Activated CD8-positive, alpha-beta T cell treated with anti-CD3 and anti-CD28 coated beads for 36 hours (primary cell): ENCODE measurements around the gene LCAT. TPM values are rescaled to one million over a fixed set of nuclear protein-coding genes. Genes with fewer than 3 reads are reported as not detected.

Experiments used
- ATAC-seq: fragments of 200-7000 bp; cut with Tn5 transposase; one replicate; pipeline ENCODE4 v1.10.0; 2021; ENCODE audit warnings: mild to moderate bottlenecking, moderate library complexity
- CTCF ChIA-PET: fragments of 350-600 bp; sonication (Branson Sonifier 250); formaldehyde crosslinking; loops from one replicate; lab custom pipeline; 2021; ENCODE audit warnings: antibody characterized with exemption; lab: Charles Lee
- POLR2A ChIA-PET: fragments of 350-600 bp; sonication (Branson Sonifier 250); formaldehyde crosslinking; loops from one replicate; lab custom pipeline; 2021; ENCODE audit warnings: antibody characterized with exemption; lab: Charles Lee
- DNase-seq: peaks from one replicate; pipeline ENCODE4 v3.0.0-alpha.2; 2020
- H3K27ac Mint-ChIP-seq: one replicate; pipeline ENCODE4 v1.8.0; 2021; ENCODE audit warnings: mild to moderate bottlenecking, mixed read lengths
- H3K27me3 Mint-ChIP-seq: one replicate; pipeline ENCODE4 v1.8.0; 2021; ENCODE audit warnings: mixed read lengths
- H3K36me3 Mint-ChIP-seq: one replicate; pipeline ENCODE4 v1.8.0; 2021; ENCODE audit warnings: low read depth, mixed read lengths
- H3K4me1 Mint-ChIP-seq: one replicate; pipeline ENCODE4 v1.8.0; 2021; ENCODE audit warnings: low read depth, mixed read lengths
- H3K4me3 Mint-ChIP-seq: one replicate; pipeline ENCODE4 v1.8.0; 2021; ENCODE audit warnings: mild to moderate bottlenecking, moderate library complexity, mixed read lengths
- H3K9me3 Mint-ChIP-seq: one replicate; pipeline ENCODE4 v1.8.0; 2021; ENCODE audit warnings: mixed read lengths
- CTCF ChIP-seq: fragments of 200-600 bp; IDR thresholded peaks from one replicate; pipeline ENCODE4 v1.8.0; 2022; ENCODE audit warnings: antibody characterized with exemption, mild to moderate bottlenecking
- intact Hi-C: fragments of 100-400 bp; cut with micrococcal nuclease; formaldehyde crosslinking; loops from one replicate; pipeline ENCODE4 v1.10.0; 2022
- total RNA-seq, 2 experiments: library from RNA; stranded (reverse); gene quantifications; one replicate each; pipeline ENCODE4 v1.2.3, GENCODE V29; 2021

Gene LCAT
- total RNA-seq, 2 experiments from 2014 or later = 10.6 to 14.3 TPM

- DNase-seq = no peak
- Mint-ChIP-seq H3K9me3 (no peaks in the 10 kb centered on the region), H3K36me3 (peaks cover 31% of the 10 kb centered on the region), H3K27ac (no peak overlapping the region), H3K27me3 (no peaks in the 10 kb centered on the region), H3K4me1 (peaks cover 18% of the 10 kb centered on the region), H3K4me3 (no peak overlapping the region)
- ATAC-seq = no peak
- CTCF ChIA-PET = interaction anchor here (1.1 to 5.3 kb wide), 4 partner anchors 10 to 115 kb away, joined by 3 to 32 read pairs (median 16); partner anchors contain the start of genes NRN1L and PSKH1
- POLR2A ChIA-PET = interaction anchor here (0.6 to 1.5 kb wide), 6 partner anchors 8 to 88 kb away, joined by 3 to 6 read pairs (median 3); no protein-coding TSS in a partner anchor
- no peak for TF ChIP-seq CTCF
- intact Hi-C loops = loop anchor here (10.0 kb wide), 1 partner anchor 266 kb away; the partner anchor contains the start of genes ACD, C16orf86, ENKD1 and PARD6A
Measured at GRCh38 chr16:67930678-67931211, 13.2 kb downstream of the LCAT start.

- intact Hi-C loops = loop anchor here (10.0 kb wide), 1 partner anchor 265 kb away; the partner anchor contains the start of genes ACD, C16orf86, ENKD1 and PARD6A
- H3K4me3 Mint-ChIP-seq = no peak overlapping the region
- CTCF ChIA-PET = interaction anchor here (1.1 to 5.3 kb wide), 4 partner anchors 11 to 114 kb away, joined by 3 to 32 read pairs (median 16); partner anchors contain the start of gene NRN1L
- peaks cover 26% of the 10 kb centered on the region for H3K36me3 Mint-ChIP-seq
- H3K4me1 Mint-ChIP-seq = peaks cover 15% of the 10 kb centered on the region
- ATAC-seq (no peak), DNase-seq (no peak)
- no peak overlapping the region for H3K27ac Mint-ChIP-seq
- H3K27me3 Mint-ChIP-seq = no peaks in the 10 kb centered on the region
- POLR2A ChIA-PET = interaction anchor here (0.6 to 1.5 kb wide), 5 partner anchors 10 to 87 kb away, joined by 3 to 4 read pairs (median 3); no protein-coding TSS in a partner anchor
- no peak for TF ChIP-seq CTCF
- no peaks in the 10 kb centered on the region for H3K9me3 Mint-ChIP-seq
Measured at GRCh38 chr16:67930191-67930590, 13.7 kb downstream of the LCAT start.

GRCh38 chr16:67928561-67929364 lies 15.2 kb downstream of the LCAT start:
- Mint-ChIP-seq H3K27ac (no peak overlapping the region), H3K9me3 (no peaks in the 10 kb centered on the region), H3K27me3 (no peaks in the 10 kb centered on the region), H3K4me1 (peaks cover 1% of the 10 kb centered on the region), H3K36me3 (peaks cover 11% of the 10 kb centered on the region), H3K4me3 (no peak overlapping the region)
- peak; percentile 93 for TF ChIP-seq CTCF
- CTCF ChIA-PET = interaction anchor here (0.6 to 7.8 kb wide), 19 partner anchors 9 to 260 kb away, joined by 3 to 81 read pairs (median 4); partner anchors contain the start of genes NRN1L and PSKH1
- peak; percentile 87 for DNase-seq
- POLR2A ChIA-PET = interaction anchor here (1.2 to 2.0 kb wide), 2 partner anchors 21 to 42 kb away, joined by 4 to 6 read pairs; no protein-coding TSS in a partner anchor
- intact Hi-C loops = loop anchor here (2.0 to 5.0 kb wide), 2 partner anchors 46 to 111 kb away; no protein-coding TSS in a partner anchor
- peak; percentile 96 for ATAC-seq

GRCh38 chr16:67928147-67928546 lies 15.8 kb downstream of the LCAT start:
- H3K36me3 Mint-ChIP-seq = peaks cover 8% of the 10 kb centered on the region
- peak overlapping the region; percentile 52 for H3K27ac Mint-ChIP-seq
- no peak for ATAC-seq
- DNase-seq = no peak
- no peaks in the 10 kb centered on the region for H3K9me3 Mint-ChIP-seq
- intact Hi-C loops = loop anchor here (2.0 to 5.0 kb wide), 2 partner anchors 45 to 111 kb away; no protein-coding TSS in a partner anchor
- CTCF ChIA-PET = interaction anchor here (0.6 to 7.8 kb wide), 14 partner anchors 8 to 259 kb away, joined by 3 to 81 read pairs (median 4); partner anchors contain the start of genes NRN1L and PSKH1
- POLR2A ChIA-PET = interaction anchor here (1.2 to 2.0 kb wide), 2 partner anchors 20 to 42 kb away, joined by 4 to 6 read pairs; no protein-coding TSS in a partner anchor
- H3K4me3 Mint-ChIP-seq = no peak overlapping the region
- no peaks in the 10 kb centered on the region for H3K27me3 Mint-ChIP-seq
- H3K4me1 Mint-ChIP-seq = no peaks in the 10 kb centered on the region
- no peak for TF ChIP-seq CTCF
